H1 (cell line): ENCODE data around the gene GALNT9.

Source experiments
- CHD1 ChIP-seq: IDR thresholded peaks from 2 replicates; pipeline ENCODE4 v1.6.1; 2012; ENCODE audit warnings: low read depth, low read length, improper control_type of control experiment
- MAX ChIP-seq: IDR thresholded peaks from 2 replicates; pipeline ENCODE4 v1.6.1; 2012; ENCODE audit warnings: inconsistent platforms
- POLR2A ChIP-seq, 2 experiments: IDR thresholded peaks; 1 replicate in 1 of 2; 2 replicates in 1 of 2; pipeline ENCODE4 v1.6.1; 2011; ENCODE audit warnings: low read depth in 2 of 2, low read length in 2 of 2, mild to moderate bottlenecking in 2 of 2; ENCODE audit errors: control extremely low read depth in 1 of 2
- SIN3A ChIP-seq, 2 experiments: IDR thresholded peaks in 1 of 2; conservative IDR thresholded peaks in 1 of 2; 2 replicates each; pipeline ENCODE4 v1.6.1; 2011 to 2012; ENCODE audit warnings: low read length in 2 of 2, improper control_type of control experiment in 1 of 2, low read depth in 1 of 2, mild to moderate bottlenecking in 1 of 2
- SRF ChIP-seq: IDR thresholded peaks from 2 replicates; pipeline ENCODE4 v1.6.1; 2011; ENCODE audit warnings: mild to moderate bottlenecking, low read depth, low read length, moderate library complexity
- YY1 ChIP-seq: IDR thresholded peaks from 2 replicates; pipeline ENCODE4 v1.6.1; 2011; ENCODE audit warnings: low read depth, mild to moderate bottlenecking, low read length
- ZNF274 ChIP-seq: IDR thresholded peaks from 2 replicates; pipeline ENCODE4 v1.7.0; 2012; ENCODE audit warnings: low read length, borderline replicate concordance; ENCODE audit errors: extremely low read depth
- TF ChIP-seq, protein P1 (sequence below), 3 experiments: IDR thresholded peaks; 1 replicate in 2 of 3; 2 replicates in 1 of 3; pipeline versions ENCODE4 v1.5.1 to v1.6.1; 2011; ENCODE audit warnings: low read length in 3 of 3, mild to moderate bottlenecking in 3 of 3, inconsistent platforms in 2 of 3, low read depth in 1 of 3, moderate library complexity in 1 of 3; ENCODE audit not compliant: insufficient read depth in 1 of 3; ENCODE audit errors: control extremely low read depth in 1 of 3
- TF ChIP-seq, protein P2 (sequence below): IDR thresholded peaks from 2 replicates; pipeline ENCODE4 v1.6.1; 2011; ENCODE audit warnings: low read depth, mild to moderate bottlenecking, low read length; ENCODE audit not compliant: insufficient read depth

DNA sequence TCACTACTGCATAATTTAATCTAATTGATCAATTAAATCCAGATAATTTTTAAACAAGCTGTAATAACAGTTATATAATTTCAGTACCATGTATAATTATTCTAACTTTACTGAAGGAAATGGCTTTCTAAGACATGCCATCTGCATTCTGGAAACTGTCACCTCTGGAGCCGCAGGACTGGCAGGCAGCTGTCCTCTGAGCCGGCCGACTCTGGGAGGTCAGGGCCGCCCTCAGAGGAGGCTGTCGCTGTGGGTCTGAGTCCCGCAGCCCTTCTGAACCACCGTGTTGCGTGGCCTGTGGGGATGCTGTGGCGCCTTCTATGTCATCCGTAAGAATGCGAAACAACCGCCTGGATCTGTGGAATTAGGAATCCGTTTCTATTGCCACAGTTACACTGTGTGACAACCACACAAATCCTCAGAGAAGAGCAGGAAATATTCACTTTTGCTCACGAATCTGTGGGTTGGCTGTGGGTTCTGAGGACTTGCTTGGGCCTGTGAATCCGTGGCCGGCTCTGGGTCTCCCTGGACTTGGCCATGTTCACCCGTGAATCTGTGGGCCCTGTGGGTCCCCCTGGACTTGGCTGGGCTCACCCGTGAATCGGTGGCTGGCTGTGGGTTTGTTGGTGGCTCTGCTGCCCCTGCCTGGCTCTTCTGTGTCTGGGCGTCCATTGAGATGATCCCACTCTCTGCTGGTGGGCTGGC, 17.2 kb upstream of the GALNT9 start:
- TF ChIP-seq ZNF274 (no peak), SIN3A (conservative IDR thresholded peaks at IDR 0.05 in 1 of 2, IDR thresholded peaks at IDR 0.05 in 1 of 2; ENCODE audit: low read depth in 1 of 2, low read length in 2 of 2) (no peak), CHD1 (no peak), MAX (no peak), YY1 (no peak), SRF (no peak), POLR2A (IDR thresholded peaks at IDR 0.05; ENCODE audit: control extremely low read depth in 1 of 2, low read depth in 2 of 2, low read length in 2 of 2) (no peak)
- TF ChIP-seq, protein P1, sequence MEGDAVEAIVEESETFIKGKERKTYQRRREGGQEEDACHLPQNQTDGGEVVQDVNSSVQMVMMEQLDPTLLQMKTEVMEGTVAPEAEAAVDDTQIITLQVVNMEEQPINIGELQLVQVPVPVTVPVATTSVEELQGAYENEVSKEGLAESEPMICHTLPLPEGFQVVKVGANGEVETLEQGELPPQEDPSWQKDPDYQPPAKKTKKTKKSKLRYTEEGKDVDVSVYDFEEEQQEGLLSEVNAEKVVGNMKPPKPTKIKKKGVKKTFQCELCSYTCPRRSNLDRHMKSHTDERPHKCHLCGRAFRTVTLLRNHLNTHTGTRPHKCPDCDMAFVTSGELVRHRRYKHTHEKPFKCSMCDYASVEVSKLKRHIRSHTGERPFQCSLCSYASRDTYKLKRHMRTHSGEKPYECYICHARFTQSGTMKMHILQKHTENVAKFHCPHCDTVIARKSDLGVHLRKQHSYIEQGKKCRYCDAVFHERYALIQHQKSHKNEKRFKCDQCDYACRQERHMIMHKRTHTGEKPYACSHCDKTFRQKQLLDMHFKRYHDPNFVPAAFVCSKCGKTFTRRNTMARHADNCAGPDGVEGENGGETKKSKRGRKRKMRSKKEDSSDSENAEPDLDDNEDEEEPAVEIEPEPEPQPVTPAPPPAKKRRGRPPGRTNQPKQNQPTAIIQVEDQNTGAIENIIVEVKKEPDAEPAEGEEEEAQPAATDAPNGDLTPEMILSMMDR (IDR thresholded peaks at IDR 0.05; ENCODE audit: control extremely low read depth in 1 of 3, insufficient read depth in 1 of 3, low read depth in 1 of 3, low read length in 3 of 3): no peak
- TF ChIP-seq, protein P2, sequence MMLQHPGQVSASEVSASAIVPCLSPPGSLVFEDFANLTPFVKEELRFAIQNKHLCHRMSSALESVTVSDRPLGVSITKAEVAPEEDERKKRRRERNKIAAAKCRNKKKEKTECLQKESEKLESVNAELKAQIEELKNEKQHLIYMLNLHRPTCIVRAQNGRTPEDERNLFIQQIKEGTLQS: no peak
